ENCODE data around the gene ATP6V0D1. TPM values are rescaled to one million over a fixed set of nuclear protein-coding genes. Genes with fewer than 3 reads are reported as not detected.

Gene ATP6V0D1
- total and polyA plus RNA-seq, 11 donors, result 18.6 to 141 (median 68.5) TPM

DNA sequence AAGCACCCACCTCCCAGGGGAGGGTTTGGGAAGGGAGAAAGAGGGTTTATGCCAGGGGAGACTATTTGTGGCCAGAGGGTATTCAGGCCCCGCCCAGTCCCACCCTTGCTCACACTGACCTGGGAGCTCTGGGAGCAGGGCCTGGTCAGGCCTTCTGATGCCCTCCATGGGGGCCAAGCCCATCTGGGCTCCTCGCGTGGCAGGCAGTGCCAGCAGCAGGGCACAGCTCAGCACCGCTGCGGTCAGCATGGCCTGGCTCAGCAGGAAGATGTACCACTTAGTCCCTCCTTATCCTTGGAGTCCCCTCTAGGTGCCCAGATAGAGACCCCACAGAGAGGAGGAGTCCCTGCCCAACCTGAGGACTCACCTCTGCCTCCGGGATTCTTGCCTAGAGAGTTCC, 2.2 kb upstream of the ATP6V0D1 start, which contains the start of gene AGRP:
TSS of gene AGRP (minus strand) at position 398 of the 400 bp plus-strand sequence. CDS start at position 249, 149 bp downstream.
- WGBS, 4 donors, result 89 to 100% (median 96%) methylated on average over 4 to 6 of the region's 6 CpGs
- ATAC-seq (no peak), DNase-seq (no peak)
- Histone ChIP-seq H3K27me3 (no peaks in the 10 kb centered on the region), H3K36me3 (peaks cover 0 to 20% (median 13%) of the 10 kb centered on the region in 9 donors), H3K4me3 (peak within 1 kb of the TSS in 8 of 12 donors; percentile 76 to 99 (median 92)), H3K4me1 (peaks cover 0 to 68% (median 34%) of the 10 kb centered on the region in 12 donors), H3K27ac (peak within 1 kb of the TSS in 7 of 12 donors; percentile 87 to 95 (median 92)), H3K9me3 (no peaks in the 10 kb centered on the region)
- intact Hi-C loops (cut with DNase I), result loop anchor here in 3 of 10 donors (5.0 kb wide), 1 partner anchor 34 kb away; no protein-coding TSS in a partner anchor
- TF ChIP-seq, protein P1, sequence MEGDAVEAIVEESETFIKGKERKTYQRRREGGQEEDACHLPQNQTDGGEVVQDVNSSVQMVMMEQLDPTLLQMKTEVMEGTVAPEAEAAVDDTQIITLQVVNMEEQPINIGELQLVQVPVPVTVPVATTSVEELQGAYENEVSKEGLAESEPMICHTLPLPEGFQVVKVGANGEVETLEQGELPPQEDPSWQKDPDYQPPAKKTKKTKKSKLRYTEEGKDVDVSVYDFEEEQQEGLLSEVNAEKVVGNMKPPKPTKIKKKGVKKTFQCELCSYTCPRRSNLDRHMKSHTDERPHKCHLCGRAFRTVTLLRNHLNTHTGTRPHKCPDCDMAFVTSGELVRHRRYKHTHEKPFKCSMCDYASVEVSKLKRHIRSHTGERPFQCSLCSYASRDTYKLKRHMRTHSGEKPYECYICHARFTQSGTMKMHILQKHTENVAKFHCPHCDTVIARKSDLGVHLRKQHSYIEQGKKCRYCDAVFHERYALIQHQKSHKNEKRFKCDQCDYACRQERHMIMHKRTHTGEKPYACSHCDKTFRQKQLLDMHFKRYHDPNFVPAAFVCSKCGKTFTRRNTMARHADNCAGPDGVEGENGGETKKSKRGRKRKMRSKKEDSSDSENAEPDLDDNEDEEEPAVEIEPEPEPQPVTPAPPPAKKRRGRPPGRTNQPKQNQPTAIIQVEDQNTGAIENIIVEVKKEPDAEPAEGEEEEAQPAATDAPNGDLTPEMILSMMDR (IDR thresholded peaks at IDR 0.05), result no peak
- TF ChIP-seq POLR2A (IDR thresholded peaks at IDR 0.05), result no peak

DNA sequence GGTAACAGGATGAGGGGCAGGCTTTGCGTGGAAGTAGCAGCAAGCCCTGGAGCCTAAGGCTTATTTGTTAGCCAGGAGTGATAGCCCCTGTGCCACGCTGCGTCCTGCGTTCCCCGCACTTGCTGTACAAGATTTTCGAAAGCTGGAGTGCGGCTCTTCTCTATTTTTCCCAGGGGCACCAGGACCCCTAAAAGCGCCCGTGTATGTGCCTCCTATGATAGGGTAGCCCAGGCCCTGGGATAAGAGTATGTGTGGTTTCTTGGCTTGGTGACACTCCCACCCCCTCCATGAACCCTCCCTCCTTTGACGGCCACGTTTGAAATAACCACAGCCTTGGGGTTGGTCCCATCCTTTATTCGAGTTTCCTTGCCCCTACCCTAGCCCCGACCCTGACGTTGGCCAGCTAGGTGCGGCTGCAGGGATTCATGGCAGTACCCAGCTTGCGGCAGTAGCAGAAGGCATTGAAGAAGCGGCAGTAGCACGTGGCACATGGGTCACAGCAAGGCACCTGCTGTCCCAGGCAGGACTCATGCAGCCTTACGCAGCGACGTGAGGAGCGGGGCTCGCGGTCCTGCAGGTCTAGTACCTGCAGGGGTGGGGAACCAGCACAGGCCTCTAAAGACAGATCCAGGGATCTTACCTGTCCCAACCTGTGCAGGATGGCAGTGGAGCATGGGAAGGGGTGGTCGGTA, 1.4 kb upstream of the ATP6V0D1 start:
- H3K4me1 ChIP-seq, result peaks cover 0 to 68% (median 34%) of the 10 kb centered on the region in 12 donors
- peak overlapping the region in 11 of 12 donors; percentile 73 to 95 (median 90) for H3K27ac ChIP-seq
- TF ChIP-seq, protein P1 (IDR thresholded peaks at IDR 0.05), result no peak
- no peak for TF ChIP-seq POLR2A (IDR thresholded peaks at IDR 0.05)
- DNase-seq (peak in 1 of 5 donors; percentile 39), ATAC-seq (peak in 1 of 4 donors; percentile 2)
- no peaks in the 10 kb centered on the region for H3K9me3 ChIP-seq
- H3K4me3 ChIP-seq, result peak overlapping the region in 10 of 12 donors; percentile 74 to 99 (median 88)
- WGBS, 4 donors, result 77 to 89% (median 78%) methylated on average over 24 to 25 of the region's 25 CpGs
- no peaks in the 10 kb centered on the region for H3K27me3 ChIP-seq
- intact Hi-C loops (cut with DNase I), result loop anchor here in 3 of 10 donors (5.0 kb wide), 1 partner anchor 35 kb away; no protein-coding TSS in a partner anchor
- H3K36me3 ChIP-seq, result peaks cover 0 to 20% (median 13%) of the 10 kb centered on the region in 9 donors

DNA sequence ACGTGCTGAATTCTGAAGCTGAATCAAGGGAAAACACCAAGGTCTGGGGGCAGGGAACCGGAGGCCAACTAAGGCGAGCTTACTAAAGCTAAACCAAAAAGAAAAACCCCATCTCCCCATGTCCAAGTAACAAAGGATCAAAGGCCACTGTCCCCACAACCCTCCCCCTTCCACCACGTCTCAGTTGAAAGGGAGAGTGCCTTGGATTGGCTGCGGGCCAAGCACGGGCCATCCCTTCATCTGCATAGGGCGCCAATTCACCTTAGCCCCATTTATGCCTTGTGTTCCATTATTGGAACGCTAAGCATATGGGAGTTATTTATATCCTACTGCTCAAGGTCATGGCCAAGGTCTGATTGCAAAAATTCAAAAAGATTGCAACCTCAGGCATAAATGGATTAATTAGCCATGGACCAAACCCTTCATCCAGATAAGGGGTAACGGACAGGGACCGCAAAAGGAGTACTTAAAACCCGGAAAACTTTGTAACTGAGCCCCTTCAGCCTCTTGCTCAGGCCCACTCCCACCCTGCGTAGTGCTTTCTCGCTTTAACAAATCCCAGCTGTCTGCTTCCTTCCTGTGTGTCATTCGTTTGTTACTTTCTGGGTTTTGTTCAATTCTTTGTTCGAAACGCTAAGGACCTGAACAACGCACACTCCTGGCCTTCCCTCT, 740 bp upstream of the ATP6V0D1 start:
- Histone ChIP-seq H3K4me1 (peaks cover 0 to 63% (median 34%) of the 10 kb centered on the region in 12 donors), H3K27ac (peak overlapping the region; percentile 37 to 95 (median 88)), H3K4me3 (peak overlapping the region; percentile 28 to 99 (median 86)), H3K27me3 (no peaks in the 10 kb centered on the region), H3K9me3 (no peaks in the 10 kb centered on the region), H3K36me3 (peaks cover 0 to 20% (median 13%) of the 10 kb centered on the region in 9 donors)
- peak; percentile 56 to 76 (median 61) for DNase-seq
- 13 to 23% (median 18%) methylated on average over 17 of the region's 17 CpGs for WGBS, 4 donors
- ATAC-seq, result peak in 3 of 4 donors; percentile 15 to 30 (median 15)
- intact Hi-C loops (cut with DNase I), result loop anchor here in 3 of 10 donors (5.0 kb wide), 1 partner anchor 36 kb away; no protein-coding TSS in a partner anchor
- no peak for TF ChIP-seq POLR2A (IDR thresholded peaks at IDR 0.05)
- TF ChIP-seq, protein P1 (IDR thresholded peaks at IDR 0.05), result no peak
